Liver (tissue), 9 donors: ENCODE results near the gene ZBTB12. TPM values are rescaled to one million over a fixed set of nuclear protein-coding genes. Genes with fewer than 3 reads are reported as not detected.
A peak's percentile ranks its signal among the peaks of the same experiment; 100 is the strongest.

Source experiments
- DNase-seq: peaks from one replicate; pipeline ENCODE4 v3.0.0-alpha.2; 2017; ENCODE audit warnings: low spot score
- H3K27ac ChIP-seq, 2 donors: one replicate each; pipeline ENCODE4 v1.7.0; 2013; ENCODE audit warnings: inconsistent platforms in 2 of 2, low read length in 2 of 2, control low read depth in 1 of 2, low read depth in 1 of 2, mild to moderate bottlenecking in 1 of 2
- H3K27me3 ChIP-seq, 4 donors: one replicate each; pipeline versions ENCODE4 v1.6.1 to v1.7.0; 2013; ENCODE audit warnings: low read length in 3 of 4, inconsistent platforms in 1 of 4, mild to moderate bottlenecking in 1 of 4, moderate library complexity in 1 of 4; ENCODE audit not compliant: control insufficient read depth in 4 of 4, insufficient read depth in 4 of 4
- H3K36me3 ChIP-seq, 4 donors: one replicate each; pipeline versions ENCODE4 v1.6.1 to v1.7.0; 2013; ENCODE audit warnings: low read length in 3 of 4, mild to moderate bottlenecking in 3 of 4, low read depth in 1 of 4, moderate library complexity in 1 of 4; ENCODE audit not compliant: control insufficient read depth in 4 of 4, insufficient read depth in 3 of 4
- H3K4me1 ChIP-seq, 4 donors: one replicate each; pipeline versions ENCODE4 v1.6.1 to v1.7.0; 2013; ENCODE audit warnings: low read length in 3 of 4, mild to moderate bottlenecking in 3 of 4, moderate library complexity in 1 of 4; ENCODE audit not compliant: control insufficient read depth in 4 of 4, insufficient read depth in 4 of 4
- H3K4me3 ChIP-seq, 3 donors: one replicate each; pipeline versions ENCODE4 v1.6.1 to v1.7.0; 2013; ENCODE audit warnings: low read length in 3 of 3, control low read depth in 1 of 3, low read depth in 1 of 3, mild to moderate bottlenecking in 1 of 3
- H3K9ac ChIP-seq, 2 donors: one replicate each; pipeline ENCODE4 v1.7.0; 2013; ENCODE audit warnings: low read length in 2 of 2, mild to moderate bottlenecking in 2 of 2, moderate library complexity in 2 of 2, control low read depth in 1 of 2, low read depth in 1 of 2
- H3K9me3 ChIP-seq, 4 donors: one replicate each; pipeline versions ENCODE4 v1.6.1 to v1.7.0; 2013; ENCODE audit warnings: low read length in 3 of 4; ENCODE audit not compliant: control insufficient read depth in 4 of 4
- EGR1 ChIP-seq, 2 donors: IDR thresholded peaks; 2 replicates each; pipeline ENCODE4 v1.6.1; 2016 to 2018; ENCODE audit warnings: antibody characterized with exemption in 2 of 2, low read depth in 2 of 2
- FOXA1 ChIP-seq: IDR thresholded peaks from 2 replicates; pipeline ENCODE4 v1.6.1; 2016; ENCODE audit warnings: antibody characterized with exemption
- FOXA2 ChIP-seq: IDR thresholded peaks from 2 replicates; pipeline ENCODE4 v1.6.1; 2016; ENCODE audit warnings: antibody characterized with exemption
- HNF4G ChIP-seq: IDR thresholded peaks from 2 replicates; pipeline ENCODE4 v1.6.1; 2016; ENCODE audit warnings: antibody characterized with exemption
- JUND ChIP-seq, 2 donors: IDR thresholded peaks; 2 replicates each; pipeline ENCODE4 v1.6.1; 2016; ENCODE audit warnings: antibody characterized with exemption in 2 of 2
- RXRA ChIP-seq, 2 donors: IDR thresholded peaks; 2 replicates each; pipeline ENCODE4 v1.6.1; 2017 to 2018; ENCODE audit warnings: antibody characterized with exemption in 2 of 2, mild to moderate bottlenecking in 1 of 2
- SP1 ChIP-seq: IDR thresholded peaks from 2 replicates; pipeline ENCODE4 v1.6.1; 2018; ENCODE audit warnings: antibody characterized with exemption, mild to moderate bottlenecking
- TAF1 ChIP-seq: conservative IDR thresholded peaks from 2 replicates; pipeline ENCODE4 v1.6.1; 2016; ENCODE audit warnings: antibody characterized with exemption, mild to moderate bottlenecking
- WGBS: extraction: QIAGEN DNeasy Blood & Tissue Kit; methylation state at CpG from one replicate; pipeline ENCODE4 v1.1.7; 2013; 5-methylcytosine and 5-hydroxymethylcytosine counted together
- polyA plus RNA-seq, 2 donors: library from polyadenylated mRNA; stranded (reverse) in 1 of 2; unstranded in 1 of 2; fragments of 200-250 nt in 1 of 2; fragments of >200 nt in 1 of 2; fragmentation: Nextera tagmentation in 1 of 2; extraction: Ambion mirVana in 1 of 2; gene quantifications; one replicate each; pipeline versions ENCODE4 v1.2.1 to v1.2.3, GENCODE V29; 2013 to 2015
- total RNA-seq, 2 donors: library from RNA; depleted of rRNA; stranded (reverse); fragments of >200 nt; gene quantifications; one replicate each; pipeline ENCODE4 v1.2.3, GENCODE V29; 2014
- TF ChIP-seq, protein P1 (sequence below): IDR thresholded peaks from 2 replicates; pipeline ENCODE4 v1.6.1; 2016; ENCODE audit warnings: antibody characterized with exemption, mild to moderate bottlenecking
- TF ChIP-seq, protein P2 (sequence below): IDR thresholded peaks from 2 replicates; pipeline ENCODE4 v1.6.1; 2016; ENCODE audit warnings: antibody characterized with exemption
- TF ChIP-seq, protein P3 (sequence below): fragments of 150-350 bp; IDR thresholded peaks from 2 replicates; pipeline ENCODE4 v1.5.1; 2017; ENCODE audit warnings: improper control_type of control experiment, low read depth, low read length; ENCODE audit not compliant: missing input control
- donor health status: healthy.
- donor health status: healthy.
- donor health status: healthy.
- donor health status: healthy.
- donor health status: healthy.

ZBTB12 gene
- total and polyA plus RNA-seq, 4 donors = 0.25 to 2.3 (median 0.83) TPM; not detected in 1

DNA sequence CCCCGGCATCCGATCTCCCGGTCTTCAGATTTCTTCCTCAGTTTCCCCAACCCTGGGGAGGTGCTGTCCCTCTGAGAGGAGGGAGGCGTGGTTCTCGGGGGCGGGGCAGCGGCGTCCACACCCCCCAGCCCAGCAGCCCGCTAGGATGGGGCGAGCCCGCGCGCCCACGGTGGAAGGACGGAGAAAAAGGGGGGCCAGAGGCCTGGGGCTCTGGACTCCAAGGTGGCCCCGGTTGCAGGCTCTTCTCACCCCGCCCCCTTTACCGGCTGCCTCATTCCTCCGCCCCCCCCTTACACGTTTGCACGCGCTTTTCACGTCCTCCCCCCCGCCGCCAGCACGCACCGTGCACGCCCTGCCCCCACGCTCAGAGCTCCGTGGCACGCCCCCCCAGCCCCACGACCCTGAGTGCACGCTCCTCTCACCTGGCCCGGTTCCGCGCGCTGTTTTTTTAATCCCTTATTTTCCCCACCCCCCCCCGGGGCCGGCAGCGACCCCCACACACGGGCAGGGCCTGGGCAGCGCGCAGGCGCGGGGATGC lies 402 bp downstream of the ZBTB12 start:
- Histone ChIP-seq H3K27ac (peak overlapping the region; percentile 81 to 90), H3K9ac (no peak overlapping the region), H3K4me1 (peaks cover 10 to 42% (median 29%) of the 10 kb centered on the region in 4 donors), H3K9me3 (no peaks in the 10 kb centered on the region), H3K27me3 (no peaks in the 10 kb centered on the region), H3K36me3 (no peaks in the 10 kb centered on the region), H3K4me3 (peak overlapping the region in 1 of 3 donors; percentile 77)
- DNase-seq = peak; percentile 56
- peak in 1 of 2 donors; percentile 35 for TF ChIP-seq EGR1 (IDR thresholded peaks at IDR 0.05; ENCODE audit: low read depth in 2 of 2)
- TF ChIP-seq, protein P1, sequence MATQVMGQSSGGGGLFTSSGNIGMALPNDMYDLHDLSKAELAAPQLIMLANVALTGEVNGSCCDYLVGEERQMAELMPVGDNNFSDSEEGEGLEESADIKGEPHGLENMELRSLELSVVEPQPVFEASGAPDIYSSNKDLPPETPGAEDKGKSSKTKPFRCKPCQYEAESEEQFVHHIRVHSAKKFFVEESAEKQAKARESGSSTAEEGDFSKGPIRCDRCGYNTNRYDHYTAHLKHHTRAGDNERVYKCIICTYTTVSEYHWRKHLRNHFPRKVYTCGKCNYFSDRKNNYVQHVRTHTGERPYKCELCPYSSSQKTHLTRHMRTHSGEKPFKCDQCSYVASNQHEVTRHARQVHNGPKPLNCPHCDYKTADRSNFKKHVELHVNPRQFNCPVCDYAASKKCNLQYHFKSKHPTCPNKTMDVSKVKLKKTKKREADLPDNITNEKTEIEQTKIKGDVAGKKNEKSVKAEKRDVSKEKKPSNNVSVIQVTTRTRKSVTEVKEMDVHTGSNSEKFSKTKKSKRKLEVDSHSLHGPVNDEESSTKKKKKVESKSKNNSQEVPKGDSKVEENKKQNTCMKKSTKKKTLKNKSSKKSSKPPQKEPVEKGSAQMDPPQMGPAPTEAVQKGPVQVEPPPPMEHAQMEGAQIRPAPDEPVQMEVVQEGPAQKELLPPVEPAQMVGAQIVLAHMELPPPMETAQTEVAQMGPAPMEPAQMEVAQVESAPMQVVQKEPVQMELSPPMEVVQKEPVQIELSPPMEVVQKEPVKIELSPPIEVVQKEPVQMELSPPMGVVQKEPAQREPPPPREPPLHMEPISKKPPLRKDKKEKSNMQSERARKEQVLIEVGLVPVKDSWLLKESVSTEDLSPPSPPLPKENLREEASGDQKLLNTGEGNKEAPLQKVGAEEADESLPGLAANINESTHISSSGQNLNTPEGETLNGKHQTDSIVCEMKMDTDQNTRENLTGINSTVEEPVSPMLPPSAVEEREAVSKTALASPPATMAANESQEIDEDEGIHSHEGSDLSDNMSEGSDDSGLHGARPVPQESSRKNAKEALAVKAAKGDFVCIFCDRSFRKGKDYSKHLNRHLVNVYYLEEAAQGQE = no peak
- WGBS = 2% methylated on average over 45 of the region's 45 CpGs

DNA sequence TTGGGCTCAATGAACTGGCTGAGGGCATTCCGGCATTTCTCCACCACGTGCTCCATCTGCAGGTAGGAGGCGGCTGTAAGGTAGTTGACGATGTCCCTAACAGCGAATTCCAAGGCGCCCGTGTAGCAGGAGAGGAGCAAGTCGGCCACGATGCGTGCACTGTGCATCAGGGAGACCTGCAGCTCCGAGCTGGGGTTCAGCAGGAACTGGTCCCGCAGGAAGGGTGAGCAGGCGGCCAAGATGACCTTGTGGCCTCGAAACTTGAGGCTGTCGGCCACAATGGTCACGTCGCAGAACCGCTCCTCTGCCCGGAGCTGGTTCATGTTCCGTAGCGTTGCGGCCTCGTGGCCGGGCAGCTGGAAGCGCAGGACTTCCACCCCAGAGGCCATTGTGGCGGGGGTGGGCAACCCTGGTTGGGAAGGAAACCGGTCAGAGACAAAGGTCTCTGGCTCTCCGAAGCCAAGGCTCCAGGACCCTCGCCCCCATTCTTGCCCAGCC lies 920 bp downstream of the ZBTB12 start:
- H3K4me1 ChIP-seq = peaks cover 10 to 45% (median 29%) of the 10 kb centered on the region in 4 donors
- peak overlapping the region in 1 of 3 donors; percentile 77 for H3K4me3 ChIP-seq
- H3K9ac ChIP-seq = no peak overlapping the region
- no peak for DNase-seq
- 34% methylated on average over 29 of the region's 29 CpGs for WGBS
- H3K27me3 ChIP-seq = no peaks in the 10 kb centered on the region
- H3K36me3 ChIP-seq = peaks cover 0 to under 1% (median 0%) of the 10 kb centered on the region in 4 donors
- H3K27ac ChIP-seq = peak overlapping the region; percentile 81 to 90
- TF ChIP-seq, protein P1 = no peak
- TF ChIP-seq SP1 (no peak), EGR1 (IDR thresholded peaks at IDR 0.05; ENCODE audit: low read depth in 2 of 2) (no peak)
- H3K9me3 ChIP-seq = no peaks in the 10 kb centered on the region

DNA sequence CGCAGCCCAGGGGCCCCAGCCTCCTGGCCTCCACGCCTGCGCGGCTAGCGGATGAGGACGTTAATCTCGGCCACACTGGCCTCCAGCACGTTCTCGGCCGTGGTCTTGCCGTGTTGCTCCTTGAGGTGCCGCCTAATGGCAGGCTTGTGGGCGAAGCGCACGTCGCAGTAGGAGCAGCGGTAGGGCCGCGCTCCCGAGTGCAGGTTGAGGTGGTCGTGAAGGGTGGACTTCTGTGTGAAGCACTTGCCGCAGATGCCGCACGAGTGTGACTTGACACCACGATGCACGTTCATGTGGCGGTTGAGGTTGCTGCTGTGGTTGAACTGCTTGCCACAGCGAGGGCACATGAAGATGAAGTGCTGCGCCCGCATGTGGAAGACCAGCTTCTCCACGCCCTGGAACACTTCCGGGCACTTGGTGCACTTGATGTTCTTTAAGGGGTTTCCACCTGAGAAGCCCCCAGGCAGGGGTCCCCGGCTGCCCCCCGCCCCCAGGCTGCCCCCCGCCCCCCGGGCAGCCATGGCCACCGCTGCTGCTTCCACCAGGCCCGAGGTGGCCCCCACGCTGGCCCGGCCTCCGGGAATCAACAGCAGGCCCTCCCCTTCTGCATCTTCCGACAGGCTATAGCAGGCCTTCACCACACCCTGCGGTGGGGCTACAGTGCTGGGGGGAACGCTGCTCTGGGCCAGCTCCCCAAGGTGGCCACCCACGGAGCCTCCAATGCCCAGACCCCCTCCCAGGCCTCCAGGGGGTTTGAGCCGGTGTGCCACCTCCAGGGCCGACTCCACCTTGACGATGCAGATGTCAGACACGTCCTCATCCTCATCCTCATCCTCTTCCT lies 1.8 kb downstream of the ZBTB12 start:
- Histone ChIP-seq H3K27ac (no peak overlapping the region), H3K4me1 (peaks cover 10 to 45% (median 29%) of the 10 kb centered on the region in 4 donors), H3K36me3 (peaks cover 0 to 3% (median under 1%) of the 10 kb centered on the region in 4 donors), H3K27me3 (no peaks in the 10 kb centered on the region), H3K9me3 (no peaks in the 10 kb centered on the region), H3K4me3 (no peak overlapping the region), H3K9ac (no peak overlapping the region)
- TF ChIP-seq, protein P2, sequence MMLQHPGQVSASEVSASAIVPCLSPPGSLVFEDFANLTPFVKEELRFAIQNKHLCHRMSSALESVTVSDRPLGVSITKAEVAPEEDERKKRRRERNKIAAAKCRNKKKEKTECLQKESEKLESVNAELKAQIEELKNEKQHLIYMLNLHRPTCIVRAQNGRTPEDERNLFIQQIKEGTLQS = no peak
- TF ChIP-seq HNF4G = no peak
- TF ChIP-seq TAF1 = no peak
- no peak for TF ChIP-seq JUND (IDR thresholded peaks at IDR 0.05)
- TF ChIP-seq, protein P3, sequence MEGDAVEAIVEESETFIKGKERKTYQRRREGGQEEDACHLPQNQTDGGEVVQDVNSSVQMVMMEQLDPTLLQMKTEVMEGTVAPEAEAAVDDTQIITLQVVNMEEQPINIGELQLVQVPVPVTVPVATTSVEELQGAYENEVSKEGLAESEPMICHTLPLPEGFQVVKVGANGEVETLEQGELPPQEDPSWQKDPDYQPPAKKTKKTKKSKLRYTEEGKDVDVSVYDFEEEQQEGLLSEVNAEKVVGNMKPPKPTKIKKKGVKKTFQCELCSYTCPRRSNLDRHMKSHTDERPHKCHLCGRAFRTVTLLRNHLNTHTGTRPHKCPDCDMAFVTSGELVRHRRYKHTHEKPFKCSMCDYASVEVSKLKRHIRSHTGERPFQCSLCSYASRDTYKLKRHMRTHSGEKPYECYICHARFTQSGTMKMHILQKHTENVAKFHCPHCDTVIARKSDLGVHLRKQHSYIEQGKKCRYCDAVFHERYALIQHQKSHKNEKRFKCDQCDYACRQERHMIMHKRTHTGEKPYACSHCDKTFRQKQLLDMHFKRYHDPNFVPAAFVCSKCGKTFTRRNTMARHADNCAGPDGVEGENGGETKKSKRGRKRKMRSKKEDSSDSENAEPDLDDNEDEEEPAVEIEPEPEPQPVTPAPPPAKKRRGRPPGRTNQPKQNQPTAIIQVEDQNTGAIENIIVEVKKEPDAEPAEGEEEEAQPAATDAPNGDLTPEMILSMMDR = no peak
- no peak for TF ChIP-seq EGR1 (IDR thresholded peaks at IDR 0.05; ENCODE audit: low read depth in 2 of 2)
- TF ChIP-seq FOXA1 = no peak
- no peak for TF ChIP-seq FOXA2
- no peak for TF ChIP-seq RXRA (IDR thresholded peaks at IDR 0.05)
- no peak for DNase-seq
- 89% methylated on average over 49 of the region's 49 CpGs for WGBS
